Cardiac septum (tissue), 1 donor: Measurements from ENCODE around the gene CDIP1. TPM values are rescaled to one million over a fixed set of nuclear protein-coding genes. Genes with fewer than 3 reads are reported as not detected.

Experiments
- DNase-seq: peaks from one replicate; pipeline ENCODE4 v3.0.0-alpha.2; 2020; ENCODE audit warnings: low spot score
- intact Hi-C: fragments of 100-400 bp; cut with DNase I; formaldehyde crosslinking; loops from one replicate; pipeline ENCODE4 v1.14.0; 2022
- total RNA-seq: library from RNA; stranded (reverse); fragmentation: NEBNext Ultra II Directional; extraction: Animal tissue kit (Norgen Biotek cat#: 25700); gene quantifications from one replicate; pipeline ENCODE4 v1.2.1, GENCODE V29; 2021
- donor health status: DM: no; HTN: no; CAD: no.

CDIP1 gene
- total RNA-seq, 1 donor from 2014 or later: 42.1 TPM

- no peak for DNase-seq
- intact Hi-C loops: loop anchor here (2.0 kb wide), 1 partner anchor 41 kb away; no protein-coding TSS in a partner anchor
These were observed 9.6 kb upstream of the CDIP1 start for GRCh38 chr16:4548124-4548523.

GRCh38 chr16:4544473-4544872, 5.9 kb upstream of the CDIP1 start:
- intact Hi-C loops: no loop called here
- DNase-seq: no peak

GRCh38 chr16:4539716-4540284, 1.2 kb upstream of the CDIP1 start:
- intact Hi-C loops: loop anchor here (2.0 kb wide), 1 partner anchor 75 kb away; the partner anchor contains the start of gene UBALD1

DNA sequence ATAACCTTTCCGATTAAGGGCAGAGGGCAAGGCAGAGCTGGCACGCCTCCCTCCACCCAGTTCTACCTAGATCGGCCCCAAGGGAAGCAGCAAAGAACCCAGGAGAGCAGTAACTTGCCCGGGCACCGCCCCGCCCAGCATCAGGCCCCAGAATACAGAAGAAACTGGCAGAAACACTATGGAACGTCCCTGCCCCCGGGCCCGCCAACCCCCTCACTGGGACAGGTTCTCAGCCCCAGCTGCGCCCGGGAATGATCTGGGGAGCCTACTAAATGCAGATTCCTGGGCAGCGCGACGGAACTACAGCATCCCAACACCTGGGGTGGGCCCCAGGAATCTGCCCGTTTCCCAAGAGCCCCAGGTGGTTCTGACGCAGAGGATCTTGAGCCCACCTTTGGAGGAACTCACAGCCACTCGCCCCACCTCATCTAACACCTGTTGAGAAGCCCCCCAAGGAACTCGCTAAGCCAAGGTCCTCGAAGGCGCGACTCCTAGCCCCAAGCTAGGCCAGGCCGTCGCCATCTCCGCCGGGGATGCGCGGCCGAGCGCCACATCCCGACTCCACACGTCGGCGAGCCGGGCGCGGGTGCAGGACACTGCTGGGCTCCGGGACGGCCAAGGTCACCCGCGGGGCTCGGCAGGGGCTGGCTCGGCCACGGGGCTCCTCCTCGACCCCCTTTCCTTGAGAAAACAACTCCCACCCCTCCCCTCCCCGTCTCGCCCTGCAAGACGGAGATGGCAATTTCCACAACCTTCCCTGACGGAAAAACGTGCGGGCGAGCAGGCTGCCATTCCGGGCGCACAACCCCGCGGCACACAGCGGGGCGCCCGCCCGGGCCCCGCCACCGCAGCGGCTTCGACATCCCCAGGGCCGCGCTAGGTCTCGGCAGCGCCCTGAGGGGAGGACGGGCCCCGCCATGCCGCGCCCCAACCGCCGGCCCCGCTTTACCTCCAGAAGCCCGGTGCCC, 913 bp downstream of the CDIP1 start:
- DNase-seq: no peak
- intact Hi-C loops: loop anchor here (2.0 kb wide), 1 partner anchor 77 kb away; the partner anchor contains the start of gene UBALD1

More at GRCh38 chr16:4539716-4540284, 1.2 kb upstream of the CDIP1 start:
- DNase-seq: no peak

GRCh38 chr16:4536391-4537106, 2.0 kb downstream of the CDIP1 start:
- intact Hi-C loops: no loop called here
- DNase-seq: no peak

- intact Hi-C loops: no loop called here
- no peak for DNase-seq
These were observed 2.9 kb downstream of the CDIP1 start for GRCh38 chr16:4535627-4536108.

GRCh38 chr16:4534151-4534790, 4.3 kb downstream of the CDIP1 start:
- no peak for DNase-seq
- intact Hi-C loops: no loop called here

DNA sequence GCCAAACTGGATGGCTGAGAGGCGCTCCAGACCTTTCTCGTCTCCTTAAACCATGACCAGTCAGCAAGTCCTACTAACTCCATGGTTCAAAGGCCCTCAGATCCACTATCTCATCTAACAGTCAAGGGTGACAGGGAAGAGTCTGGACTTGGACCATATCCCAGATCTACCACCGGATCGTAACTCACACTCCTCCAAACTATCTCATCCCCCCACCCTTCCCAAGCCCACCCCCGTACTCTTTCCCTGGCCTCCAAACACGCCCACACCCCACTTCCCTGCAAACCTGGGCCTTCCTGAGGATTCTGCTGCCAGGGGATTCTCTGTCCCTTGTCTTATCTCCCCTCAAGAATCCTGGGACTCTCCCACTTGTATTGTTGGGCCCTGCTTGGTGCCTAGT, 5.1 kb downstream of the CDIP1 start:
- no peak for DNase-seq
- intact Hi-C loops: no loop called here

DNA sequence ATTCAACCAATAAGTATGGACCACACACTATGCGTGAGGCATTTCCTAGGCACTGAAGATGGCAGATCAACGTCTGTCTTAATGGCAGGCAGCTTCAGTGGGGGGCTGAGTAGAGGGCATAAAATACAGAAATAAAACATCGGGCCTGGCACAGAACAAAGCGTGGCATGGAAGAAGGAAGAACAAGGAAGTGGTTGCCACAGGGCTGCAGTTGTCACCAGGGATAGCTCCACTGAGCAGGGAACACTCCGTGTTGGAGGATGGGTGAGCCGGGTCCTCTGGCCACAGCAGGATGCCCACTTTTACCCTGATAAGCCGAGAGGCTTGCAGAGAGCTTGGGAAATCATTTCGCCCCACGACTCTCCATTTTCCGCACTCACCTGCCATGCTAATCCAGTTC, 6.3 kb downstream of the CDIP1 start:
- intact Hi-C loops: no loop called here
- no peak for DNase-seq

DNA sequence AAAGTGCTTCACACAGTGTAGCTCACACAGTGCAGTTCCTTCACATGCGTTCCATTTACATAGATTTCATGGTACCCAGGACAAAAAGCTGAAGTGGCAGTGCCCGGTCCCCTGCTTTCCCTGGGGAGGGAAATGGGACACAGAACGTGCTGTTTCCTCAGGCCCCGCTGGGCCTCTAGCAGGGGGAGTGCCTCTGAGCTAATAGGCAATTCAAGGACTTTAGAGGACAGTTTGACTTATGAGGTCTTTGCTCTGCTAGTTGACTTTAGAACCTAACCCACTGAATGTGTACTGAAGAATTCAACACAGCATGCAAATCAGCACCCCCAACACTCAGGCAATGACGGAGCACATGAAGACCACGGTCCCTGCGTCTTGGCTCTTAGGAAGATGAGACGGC, 6.8 kb downstream of the CDIP1 start:
- intact Hi-C loops: no loop called here
- no peak for DNase-seq

- no peak for DNase-seq
- intact Hi-C loops: no loop called here
These were observed 9.2 kb downstream of the CDIP1 start for GRCh38 chr16:4529085-4530060.

DNA sequence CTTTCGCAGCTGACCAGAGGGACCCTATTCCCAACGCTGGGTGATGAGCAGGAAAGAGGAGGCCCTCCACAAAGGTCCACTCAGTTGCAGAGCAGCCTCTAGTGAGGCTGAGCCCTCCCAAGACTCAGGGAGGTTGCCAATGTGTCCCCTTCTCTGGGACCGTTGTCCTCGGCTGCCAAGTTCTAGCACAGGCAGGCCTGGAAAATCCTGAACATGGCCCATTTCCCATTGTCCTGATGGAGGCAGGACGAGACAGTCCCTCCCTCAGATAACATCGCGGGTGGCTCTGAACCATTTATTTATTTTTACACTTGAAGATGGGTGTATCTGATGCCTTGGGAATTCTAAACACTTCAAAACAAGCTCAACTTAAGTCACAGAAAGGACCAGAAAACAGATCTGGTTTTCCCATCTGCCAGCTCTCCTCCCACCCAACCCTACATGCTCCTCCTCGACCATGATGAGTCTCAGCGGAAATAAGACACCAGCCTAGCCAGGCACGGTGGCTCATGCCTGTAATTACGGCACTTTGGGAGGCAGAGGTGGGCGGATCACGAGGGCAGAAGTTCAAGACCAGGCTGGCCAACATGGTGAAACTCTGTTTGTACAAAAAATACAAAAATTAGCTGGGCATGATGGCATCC, 12.8 kb downstream of the CDIP1 start:
- intact Hi-C loops: no loop called here
- DNase-seq: no peak

DNA sequence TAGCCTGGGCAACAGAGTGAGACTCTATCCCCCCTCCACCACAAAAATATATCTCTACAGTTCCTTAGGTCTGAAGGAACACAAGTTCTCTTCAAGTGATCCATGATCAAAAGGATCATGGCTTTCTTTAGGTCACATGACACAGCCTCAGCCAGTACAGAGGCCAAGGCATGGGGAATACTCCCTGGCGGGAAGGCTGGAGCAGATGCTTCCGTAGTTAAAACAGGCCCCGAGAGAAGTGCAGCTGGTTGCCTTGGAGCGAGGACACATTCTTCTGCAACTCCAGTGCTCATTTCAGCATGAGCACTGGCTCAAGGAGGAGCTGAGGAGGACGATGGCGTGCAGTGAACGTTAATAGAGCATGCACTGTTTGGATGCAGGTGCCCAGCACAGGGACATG, 13.5 kb downstream of the CDIP1 start:
- DNase-seq: no peak

GRCh38 chr16:4524571-4524970, 14.0 kb downstream of the CDIP1 start:
- no peak for DNase-seq
- intact Hi-C loops: no loop called here

More for the DNA sequence above, 13.5 kb downstream of the CDIP1 start:
- intact Hi-C loops: no loop called here

DNA sequence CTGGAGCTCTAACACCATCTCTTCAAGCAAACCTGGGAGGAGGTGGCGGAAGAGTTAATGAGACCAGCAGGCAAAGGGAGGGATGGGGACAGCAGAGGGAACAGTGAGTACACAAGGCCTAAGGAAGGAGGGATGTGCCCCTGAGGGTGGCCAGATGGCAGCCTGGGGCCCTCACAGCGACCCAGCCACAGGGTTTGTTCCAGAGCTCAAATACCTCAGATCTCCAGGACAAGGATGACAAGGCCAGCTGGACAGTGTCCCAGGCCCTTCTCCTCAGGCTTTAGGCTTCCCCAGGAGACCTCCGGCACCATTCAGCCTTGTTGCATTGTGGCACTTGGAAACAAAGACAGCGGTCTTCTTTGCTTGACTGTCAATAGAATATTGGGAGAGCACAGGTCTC, 14.9 kb downstream of the CDIP1 start:
- intact Hi-C loops: no loop called here
- no peak for DNase-seq

GRCh38 chr16:4522051-4522581, 16.5 kb downstream of the CDIP1 start:
- intact Hi-C loops: no loop called here
- no peak for DNase-seq

DNA sequence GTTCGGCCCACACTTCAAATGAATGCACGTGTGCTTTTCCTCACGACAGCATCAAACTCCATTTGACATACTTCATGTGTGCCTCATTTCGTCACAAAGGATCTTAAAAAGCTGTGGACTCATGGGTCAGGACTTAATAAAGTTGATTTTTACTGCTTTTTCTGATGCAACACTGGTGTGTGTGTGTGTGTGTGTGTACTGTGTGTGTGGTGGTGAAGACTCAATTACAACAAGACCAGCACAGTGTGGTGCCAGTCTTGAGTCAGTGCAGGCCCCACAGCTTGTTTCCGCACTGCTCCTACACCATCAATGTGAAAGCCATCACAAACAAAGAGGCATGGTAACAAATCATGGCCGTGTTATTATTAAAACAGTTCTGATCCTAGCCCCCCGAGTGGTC, 17.7 kb downstream of the CDIP1 start:
- intact Hi-C loops: no loop called here
- DNase-seq: no peak
